Stimulated activated CD4-positive, alpha-beta T cell treated with anti-CD3 and anti-CD28 coated beads, TNF-alpha, amount 100 ng/mL, for 48 hours (primary cell): Measurements from ENCODE around the gene SLC35F5.
"Not testable (repeated sequence)": the region's sequence is repeated elsewhere in the genome, so short reads cannot be mapped to it uniquely, and the experiment has no call there.

ENCODE experiments used
- DNase-seq, 3 donors: peaks; one replicate each; pipeline ENCODE4 v3.0.0-alpha.2; 2020; ENCODE audit warnings: low read depth in 3 of 3

The SLC35F5 gene

GRCh38 chr2:113697516-113697915 is 58.9 kb downstream of the SLC35F5 start:
- no peak for DNase-seq

GRCh38 chr2:113694438-113694837 is 62.0 kb downstream of the SLC35F5 start:
- DNase-seq, result no peak

GRCh38 chr2:113692698-113693428 is 63.6 kb downstream of the SLC35F5 start:
- no peak for DNase-seq

GRCh38 chr2:113690871-113691270 is 65.6 kb downstream of the SLC35F5 start:
- not testable (repeated sequence) for DNase-seq

- no peak for DNase-seq
These were observed 69.9 kb downstream of the SLC35F5 start for GRCh38 chr2:113686537-113686936.

- DNase-seq, result no peak
These were observed 71.0 kb downstream of the SLC35F5 start for GRCh38 chr2:113685471-113685870.

GRCh38 chr2:113679457-113679856 is 77.0 kb downstream of the SLC35F5 start:
- DNase-seq, result no peak

- no peak for DNase-seq
These were observed 79.1 kb downstream of the SLC35F5 start for GRCh38 chr2:113677330-113677729.

- DNase-seq, result no peak
These were observed 79.7 kb downstream of the SLC35F5 start for GRCh38 chr2:113676623-113677266.

GRCh38 chr2:113675875-113676274 is 80.6 kb downstream of the SLC35F5 start:
- no peak for DNase-seq

- DNase-seq, result no peak
These were observed 84.0 kb downstream of the SLC35F5 start for GRCh38 chr2:113672326-113672932.

GRCh38 chr2:113669013-113669412 is 87.4 kb downstream of the SLC35F5 start:
- DNase-seq, result not testable (repeated sequence)

- DNase-seq, result not testable (repeated sequence)
These were observed 91.5 kb downstream of the SLC35F5 start for GRCh38 chr2:113664761-113665533.

GRCh38 chr2:113663285-113664060 is 93.0 kb downstream of the SLC35F5 start:
- DNase-seq, result not testable (repeated sequence)
